K562 (cell line): Measurements from ENCODE around the gene HNF4A. TPM values are rescaled to one million over a fixed set of nuclear protein-coding genes. Genes with fewer than 3 reads are reported as not detected.

Source experiments
- CEBPB ChIP-seq: fragments of 450-650 bp; IDR thresholded peaks from 2 replicates; pipeline ENCODE4 v1.6.1; 2016; ENCODE audit warnings: missing genetic modification characterization, missing compliant biosample characterization
- CEBPG ChIP-seq, 3 experiments: fragments of 200-800 bp in 1 of 3; sonication (Bioruptor generic) in 1 of 3; sonication (generic) in 1 of 3; formaldehyde crosslinking in 1 of 3; IDR thresholded peaks in 2 of 3; conservative IDR thresholded peaks in 1 of 3; 2 replicates each; pipeline versions ENCODE4 v1.6.1 to v1.8.0; 2016 to 2022; ENCODE audit warnings: missing compliant biosample characterization in 2 of 3, missing genetic modification characterization in 2 of 3, mild to moderate bottlenecking in 1 of 3, missing genetic modification reagents in 1 of 3
- CREM ChIP-seq: IDR thresholded peaks from 2 replicates; pipeline ENCODE4 v1.6.1; 2014; ENCODE audit warnings: antibody characterized with exemption, low read depth
- MTA2 ChIP-seq: fragments of 450-650 bp; IDR thresholded peaks from 2 replicates; pipeline ENCODE4 v1.6.1; 2016; ENCODE audit warnings: low read depth
- POU5F1 ChIP-seq: fragments of 150-350 bp; IDR thresholded peaks from 2 replicates; pipeline ENCODE4 v1.6.1; 2014; ENCODE audit warnings: borderline replicate concordance, low read length, low read depth, mild to moderate bottlenecking; ENCODE audit not compliant: partially characterized antibody
- SIN3B ChIP-seq: fragments of 450-650 bp; IDR thresholded peaks from 2 replicates; pipeline ENCODE4 v1.6.1; 2017; ENCODE audit warnings: low read depth, mild to moderate bottlenecking, moderate library complexity
- THAP7 ChIP-seq: fragments of 250-450 bp; sonication (Bioruptor Pico); IDR thresholded peaks from 2 replicates; pipeline ENCODE4 v1.5.0; 2021
- TRIM25 ChIP-seq: fragments of 450-650 bp; IDR thresholded peaks from 2 replicates; pipeline ENCODE4 v1.7.0; 2016; ENCODE audit warnings: borderline replicate concordance
- ZNF184 ChIP-seq: sonication (generic); formaldehyde crosslinking; IDR thresholded peaks from 2 replicates; pipeline ENCODE4 v1.5.0; 2020; ENCODE audit warnings: missing genetic modification reagents
- ZNF408 ChIP-seq: fragments of 250-450 bp; sonication (Bioruptor Pico); IDR thresholded peaks from 2 replicates; pipeline ENCODE4 v1.4.0; 2020; ENCODE audit warnings: low read depth, mild to moderate bottlenecking, moderate library complexity
- ZNF668 ChIP-seq: fragments of 250-450 bp; sonication (Bioruptor Pico); IDR thresholded peaks from 2 replicates; pipeline ENCODE4 v1.8.0; 2022; ENCODE audit warnings: mild to moderate bottlenecking, inconsistent platforms
- polyA plus RNA-seq, 8 experiments: library from polyadenylated mRNA; depleted of rRNA in 4 of 8; stranded (reverse) in 5 of 8; unstranded in 3 of 8; fragments of >200 nt; fragmentation: Nextera tagmentation in 2 of 8; fragmentation: Illumina TruSeq in 1 of 8; extraction: Ambion mirVana in 2 of 8; extraction: Trizol in 1 of 8; gene quantifications; 2 replicates each; pipeline versions ENCODE4 v1.2.1 to v1.2.3, GENCODE V29; 2011 to 2014; ENCODE audit warnings: inconsistent platforms in 1 of 8, missing spikeins in 1 of 8
- total RNA-seq, 7 experiments: library from RNA; depleted of rRNA in 6 of 7; stranded (reverse); fragments of >200 nt in 6 of 7; fragmentation: Illumina TruSeq in 2 of 7; extraction: Trizol in 2 of 7; gene quantifications; 2 replicates each; pipeline versions ENCODE4 v1.2.1 to v1.2.3, GENCODE V29; 2011 to 2021; ENCODE audit warnings: low replicate concordance in 1 of 7
- TF ChIP-seq, protein P1 (sequence below): fragments of 450-650 bp; IDR thresholded peaks from 2 replicates; pipeline ENCODE4 v1.6.1; 2016
- TF ChIP-seq, protein P2 (sequence below): fragments of 150-350 bp; IDR thresholded peaks from 2 replicates; pipeline ENCODE4 v1.6.1; 2014; ENCODE audit warnings: low read depth, mild to moderate bottlenecking, low read length, borderline replicate concordance
- TF ChIP-seq, protein P3 (sequence below): sonication (generic); formaldehyde crosslinking; IDR thresholded peaks from 2 replicates; pipeline ENCODE4 v1.8.1; 2023; ENCODE audit warnings: mild to moderate bottlenecking, missing genetic modification reagents

HNF4A gene
- total and polyA plus RNA-seq, 9 of the 15 experiments (the other 6 are each of a cell fraction or from before 2014, with no cell fraction given): 0.03 to 0.27 (median 0.08) TPM; not detected in 5

GRCh38 chr20:44428174-44429016 lies 72.9 kb downstream of the HNF4A start (continued):
- TF ChIP-seq ZNF668 (CRISPR knock-in tag): no peak
- TF ChIP-seq, protein P1, sequence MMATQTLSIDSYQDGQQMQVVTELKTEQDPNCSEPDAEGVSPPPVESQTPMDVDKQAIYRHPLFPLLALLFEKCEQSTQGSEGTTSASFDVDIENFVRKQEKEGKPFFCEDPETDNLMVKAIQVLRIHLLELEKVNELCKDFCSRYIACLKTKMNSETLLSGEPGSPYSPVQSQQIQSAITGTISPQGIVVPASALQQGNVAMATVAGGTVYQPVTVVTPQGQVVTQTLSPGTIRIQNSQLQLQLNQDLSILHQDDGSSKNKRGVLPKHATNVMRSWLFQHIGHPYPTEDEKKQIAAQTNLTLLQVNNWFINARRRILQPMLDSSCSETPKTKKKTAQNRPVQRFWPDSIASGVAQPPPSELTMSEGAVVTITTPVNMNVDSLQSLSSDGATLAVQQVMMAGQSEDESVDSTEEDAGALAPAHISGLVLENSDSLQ: peak; percentile 44
- TF ChIP-seq THAP7 (CRISPR knock-in tag): no peak
- TF ChIP-seq CEBPG (CRISPR knock-in tag; IDR thresholded peaks at IDR 0.05): no peak
- TF ChIP-seq CEBPG (tag; conservative IDR thresholded peaks at IDR 0.05 in 1 of 2, IDR thresholded peaks at IDR 0.05 in 1 of 2): peak in 1 of 2 experiments; percentile 67; a peak in 2 of 4 replicates
- TF ChIP-seq ZNF184 (CRISPR knock-in tag): no peak
- TF ChIP-seq MTA2: no peak
- TF ChIP-seq, protein P2, sequence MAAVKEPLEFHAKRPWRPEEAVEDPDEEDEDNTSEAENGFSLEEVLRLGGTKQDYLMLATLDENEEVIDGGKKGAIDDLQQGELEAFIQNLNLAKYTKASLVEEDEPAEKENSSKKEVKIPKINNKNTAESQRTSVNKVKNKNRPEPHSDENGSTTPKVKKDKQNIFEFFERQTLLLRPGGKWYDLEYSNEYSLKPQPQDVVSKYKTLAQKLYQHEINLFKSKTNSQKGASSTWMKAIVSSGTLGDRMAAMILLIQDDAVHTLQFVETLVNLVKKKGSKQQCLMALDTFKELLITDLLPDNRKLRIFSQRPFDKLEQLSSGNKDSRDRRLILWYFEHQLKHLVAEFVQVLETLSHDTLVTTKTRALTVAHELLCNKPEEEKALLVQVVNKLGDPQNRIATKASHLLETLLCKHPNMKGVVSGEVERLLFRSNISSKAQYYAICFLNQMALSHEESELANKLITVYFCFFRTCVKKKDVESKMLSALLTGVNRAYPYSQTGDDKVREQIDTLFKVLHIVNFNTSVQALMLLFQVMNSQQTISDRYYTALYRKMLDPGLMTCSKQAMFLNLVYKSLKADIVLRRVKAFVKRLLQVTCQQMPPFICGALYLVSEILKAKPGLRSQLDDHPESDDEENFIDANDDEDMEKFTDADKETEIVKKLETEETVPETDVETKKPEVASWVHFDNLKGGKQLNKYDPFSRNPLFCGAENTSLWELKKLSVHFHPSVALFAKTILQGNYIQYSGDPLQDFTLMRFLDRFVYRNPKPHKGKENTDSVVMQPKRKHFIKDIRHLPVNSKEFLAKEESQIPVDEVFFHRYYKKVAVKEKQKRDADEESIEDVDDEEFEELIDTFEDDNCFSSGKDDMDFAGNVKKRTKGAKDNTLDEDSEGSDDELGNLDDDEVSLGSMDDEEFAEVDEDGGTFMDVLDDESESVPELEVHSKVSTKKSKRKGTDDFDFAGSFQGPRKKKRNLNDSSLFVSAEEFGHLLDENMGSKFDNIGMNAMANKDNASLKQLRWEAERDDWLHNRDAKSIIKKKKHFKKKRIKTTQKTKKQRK: no peak
- TF ChIP-seq SIN3B: no peak
- TF ChIP-seq CEBPB: peak; percentile 27; the same call in 1 of the 2 replicates
- TF ChIP-seq ZNF408 (CRISPR knock-in tag): no peak
- no peak for TF ChIP-seq TRIM25
- TF ChIP-seq, protein P3, sequence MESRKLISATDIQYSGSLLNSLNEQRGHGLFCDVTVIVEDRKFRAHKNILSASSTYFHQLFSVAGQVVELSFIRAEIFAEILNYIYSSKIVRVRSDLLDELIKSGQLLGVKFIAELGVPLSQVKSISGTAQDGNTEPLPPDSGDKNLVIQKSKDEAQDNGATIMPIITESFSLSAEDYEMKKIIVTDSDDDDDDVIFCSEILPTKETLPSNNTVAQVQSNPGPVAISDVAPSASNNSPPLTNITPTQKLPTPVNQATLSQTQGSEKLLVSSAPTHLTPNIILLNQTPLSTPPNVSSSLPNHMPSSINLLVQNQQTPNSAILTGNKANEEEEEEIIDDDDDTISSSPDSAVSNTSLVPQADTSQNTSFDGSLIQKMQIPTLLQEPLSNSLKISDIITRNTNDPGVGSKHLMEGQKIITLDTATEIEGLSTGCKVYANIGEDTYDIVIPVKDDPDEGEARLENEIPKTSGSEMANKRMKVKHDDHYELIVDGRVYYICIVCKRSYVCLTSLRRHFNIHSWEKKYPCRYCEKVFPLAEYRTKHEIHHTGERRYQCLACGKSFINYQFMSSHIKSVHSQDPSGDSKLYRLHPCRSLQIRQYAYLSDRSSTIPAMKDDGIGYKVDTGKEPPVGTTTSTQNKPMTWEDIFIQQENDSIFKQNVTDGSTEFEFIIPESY (CRISPR knock-in tag): no peak
- TF ChIP-seq CREM: no peak
- TF ChIP-seq POU5F1: no peak
